ENCODE measurements around the gene FAM171A2.
"Not testable (repeated sequence)": the region's sequence is repeated elsewhere in the genome, so short reads cannot be mapped to it uniquely, and the experiment has no call there.

The FAM171A2 gene

DNA sequence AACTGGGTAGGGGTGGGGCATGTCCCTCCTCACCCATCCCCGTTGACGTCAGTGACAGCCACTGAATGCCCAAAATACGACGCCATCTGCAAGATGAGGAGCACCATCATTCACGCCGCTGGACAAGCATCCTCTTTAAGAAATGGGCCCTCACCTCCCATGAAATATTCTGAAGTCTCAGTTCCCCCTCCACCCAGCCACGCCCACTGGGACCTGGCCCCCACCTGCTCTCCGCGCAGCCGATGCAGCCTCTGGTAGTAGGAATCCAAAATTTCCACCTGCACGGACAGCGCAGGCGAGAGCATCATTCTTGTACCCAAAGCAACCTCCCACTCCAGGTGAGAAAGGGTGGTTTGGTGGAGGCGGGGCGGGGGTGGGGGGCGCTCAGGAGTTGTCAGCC is 20.2 kb upstream of the FAM171A2 start:
- DNase-seq (ENCODE audit: low spot score) = no peak

DNA sequence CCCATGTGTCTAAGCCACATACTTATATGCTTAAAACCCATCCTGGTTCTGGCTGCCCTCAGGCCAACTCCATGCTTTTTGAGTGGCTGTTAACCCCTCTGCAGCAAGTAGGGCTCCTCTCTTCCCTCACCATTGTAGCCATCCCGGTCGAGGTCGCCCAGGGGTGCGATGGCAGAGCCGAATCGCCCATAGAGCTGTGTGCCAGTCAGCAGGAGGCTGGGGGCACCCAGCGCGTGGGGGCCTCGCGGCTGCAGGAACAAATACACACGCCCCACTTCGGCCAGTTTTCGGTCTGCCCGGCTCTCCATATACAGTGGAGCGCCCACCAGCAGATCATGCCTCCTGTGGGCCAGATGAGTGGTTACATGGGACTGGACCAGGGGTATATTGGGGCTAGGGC is 19.7 kb upstream of the FAM171A2 start:
- DNase-seq (ENCODE audit: low spot score) = no peak

DNA sequence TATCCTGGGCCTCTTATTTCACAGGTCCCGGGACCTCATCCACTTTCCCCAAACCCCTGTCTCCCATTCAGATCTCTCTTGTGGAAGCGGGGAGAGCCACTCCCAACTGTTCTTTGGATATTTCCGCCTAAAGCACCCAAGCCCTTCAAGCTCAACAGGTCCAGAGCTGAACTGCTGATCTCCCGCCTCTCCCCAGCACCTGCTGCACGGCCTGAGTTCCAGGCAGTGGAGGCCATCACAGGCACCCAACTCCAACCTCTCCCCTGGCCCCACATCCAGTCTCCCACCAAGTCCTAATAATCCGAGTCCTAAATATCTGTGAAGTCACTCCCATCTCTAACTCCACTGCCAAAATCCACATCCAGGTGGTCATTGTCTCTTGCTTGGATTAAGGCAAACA is 19.3 kb upstream of the FAM171A2 start:
- DNase-seq (ENCODE audit: low spot score) = no peak

DNA sequence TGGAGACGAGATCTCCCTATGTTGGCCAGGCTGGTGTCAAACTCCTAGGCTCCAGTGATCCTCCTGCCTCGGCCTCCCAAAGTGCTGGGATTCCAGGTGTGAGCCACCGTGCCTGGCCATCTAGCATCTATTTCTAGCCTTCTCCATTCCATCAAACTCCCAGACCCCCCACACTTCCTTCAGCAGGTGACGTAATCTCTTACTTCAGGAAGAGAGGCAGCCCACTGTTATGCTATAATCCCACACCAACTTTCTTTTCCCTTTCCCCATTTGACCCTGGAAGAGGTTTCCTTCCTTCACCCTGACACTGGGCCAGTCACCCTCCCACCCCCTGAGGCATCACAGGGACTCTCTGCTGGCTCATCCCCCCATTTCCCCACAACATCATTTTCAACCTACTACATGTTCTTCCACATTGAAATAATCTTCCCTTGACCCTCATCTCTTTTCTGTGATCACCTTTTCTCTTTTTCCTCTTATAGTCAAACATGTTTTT is 18.2 kb upstream of the FAM171A2 start:
- DNase-seq (ENCODE audit: low spot score) = no peak

DNA sequence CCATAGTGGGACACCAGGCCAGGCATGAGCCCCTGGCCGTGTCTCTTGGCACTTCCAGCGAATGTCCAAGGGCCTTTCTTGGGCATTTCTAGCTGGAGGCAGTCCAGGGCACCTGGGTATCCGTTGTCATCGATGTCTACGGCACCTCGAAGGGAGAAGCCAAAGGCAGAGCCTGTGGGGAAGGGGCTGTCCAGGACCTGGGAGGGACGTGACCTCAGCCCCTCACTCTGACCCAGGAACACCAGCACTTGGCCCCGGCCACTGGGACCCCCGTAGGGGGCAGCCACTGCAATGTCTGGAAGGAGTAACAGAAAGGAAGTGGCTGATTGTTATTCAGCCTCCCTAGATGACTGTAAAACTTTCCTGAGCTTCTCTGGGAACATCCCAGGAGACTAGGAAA is 17.1 kb upstream of the FAM171A2 start:
- DNase-seq (ENCODE audit: low spot score) = no peak

DNA sequence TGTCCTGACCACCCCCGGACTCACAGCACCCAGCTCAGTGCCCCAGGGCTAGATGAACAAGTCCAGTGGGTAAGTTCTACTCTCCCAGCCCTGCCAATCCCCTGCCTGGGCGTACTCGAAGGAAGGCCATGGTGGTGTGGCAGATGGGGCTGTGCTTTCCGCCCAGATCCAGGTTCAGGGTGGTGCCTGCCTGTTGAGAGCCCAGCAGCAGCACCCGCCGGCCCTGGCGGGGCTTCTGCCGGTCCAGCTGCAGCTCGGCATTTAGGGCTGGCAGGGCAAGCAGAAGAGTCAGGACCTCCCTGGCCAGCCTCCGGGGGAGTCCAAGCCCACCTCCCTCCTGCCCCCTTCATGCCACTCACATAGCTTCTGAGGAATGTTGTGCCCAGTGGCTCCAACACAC is 16.2 kb upstream of the FAM171A2 start:
- DNase-seq (ENCODE audit: low spot score) = no peak

DNA sequence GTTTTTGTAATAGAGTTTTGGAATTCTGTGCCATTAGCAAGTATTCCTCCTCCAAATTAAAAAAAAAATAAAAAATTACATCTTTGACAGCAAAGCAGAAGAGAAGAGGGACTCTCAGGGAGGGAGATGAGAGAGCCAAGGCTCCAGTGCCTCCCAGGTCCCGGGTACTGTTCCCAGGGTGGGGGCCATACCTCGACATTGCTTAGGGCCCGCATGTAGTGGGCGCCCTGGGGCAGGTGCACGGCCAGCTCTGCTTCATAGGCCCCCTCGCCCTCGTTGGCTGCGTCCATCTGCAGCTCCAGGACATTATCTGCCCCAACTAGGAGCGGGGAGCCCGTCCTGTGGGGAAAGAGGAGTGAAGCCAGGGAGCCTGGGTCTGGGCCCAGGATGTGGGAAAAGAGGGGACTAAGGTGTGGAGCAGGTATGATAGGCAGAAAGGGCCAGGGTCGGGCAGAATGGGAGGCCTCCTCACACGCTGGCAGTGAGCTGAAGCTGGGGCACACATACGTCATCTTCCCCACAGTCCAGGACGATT is 14.6 kb upstream of the FAM171A2 start:
- DNase-seq (ENCODE audit: low spot score) = no peak

DNA sequence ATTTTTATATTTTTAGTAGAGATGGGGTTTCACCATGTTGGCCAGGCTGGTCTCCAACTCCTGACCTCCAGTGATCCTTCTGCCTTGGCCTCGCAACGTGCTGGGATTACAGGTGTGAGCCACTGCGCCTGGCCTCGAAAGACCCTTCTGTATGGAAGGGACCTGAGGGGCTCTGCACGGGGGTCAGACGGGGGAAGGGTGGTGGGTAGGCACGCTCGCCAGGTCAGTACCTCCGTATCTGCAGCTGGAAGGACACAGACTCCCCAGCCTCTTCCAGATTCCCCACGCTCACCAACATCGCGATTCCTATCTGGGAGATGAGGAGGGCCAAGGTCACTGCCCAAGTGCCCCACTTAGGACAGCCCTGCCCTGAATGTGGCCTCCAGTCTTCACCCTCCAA is 13.1 kb upstream of the FAM171A2 start:
- no peak for DNase-seq (ENCODE audit: low spot score)

DNA sequence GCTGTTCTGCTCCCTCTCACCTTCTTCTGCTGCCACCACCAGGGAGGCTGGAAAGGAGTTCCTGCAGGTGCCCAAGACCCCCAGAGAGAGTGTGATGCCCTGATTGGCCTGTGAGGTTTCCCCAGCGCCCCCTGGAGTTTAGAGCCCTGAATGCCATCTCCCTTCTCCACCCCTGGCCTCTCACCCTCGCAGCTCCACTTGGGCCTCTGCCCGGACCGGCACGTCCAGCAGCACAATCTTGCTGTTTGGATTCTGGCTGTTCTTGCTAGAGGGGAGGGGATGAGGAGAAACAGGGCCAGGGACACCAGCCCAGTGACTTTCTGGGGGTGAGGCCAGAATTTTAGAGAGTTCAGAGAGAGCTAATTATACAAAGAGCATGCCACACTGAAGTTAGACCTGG is 12.5 kb upstream of the FAM171A2 start:
- DNase-seq (ENCODE audit: low spot score) = peak; percentile 63

DNA sequence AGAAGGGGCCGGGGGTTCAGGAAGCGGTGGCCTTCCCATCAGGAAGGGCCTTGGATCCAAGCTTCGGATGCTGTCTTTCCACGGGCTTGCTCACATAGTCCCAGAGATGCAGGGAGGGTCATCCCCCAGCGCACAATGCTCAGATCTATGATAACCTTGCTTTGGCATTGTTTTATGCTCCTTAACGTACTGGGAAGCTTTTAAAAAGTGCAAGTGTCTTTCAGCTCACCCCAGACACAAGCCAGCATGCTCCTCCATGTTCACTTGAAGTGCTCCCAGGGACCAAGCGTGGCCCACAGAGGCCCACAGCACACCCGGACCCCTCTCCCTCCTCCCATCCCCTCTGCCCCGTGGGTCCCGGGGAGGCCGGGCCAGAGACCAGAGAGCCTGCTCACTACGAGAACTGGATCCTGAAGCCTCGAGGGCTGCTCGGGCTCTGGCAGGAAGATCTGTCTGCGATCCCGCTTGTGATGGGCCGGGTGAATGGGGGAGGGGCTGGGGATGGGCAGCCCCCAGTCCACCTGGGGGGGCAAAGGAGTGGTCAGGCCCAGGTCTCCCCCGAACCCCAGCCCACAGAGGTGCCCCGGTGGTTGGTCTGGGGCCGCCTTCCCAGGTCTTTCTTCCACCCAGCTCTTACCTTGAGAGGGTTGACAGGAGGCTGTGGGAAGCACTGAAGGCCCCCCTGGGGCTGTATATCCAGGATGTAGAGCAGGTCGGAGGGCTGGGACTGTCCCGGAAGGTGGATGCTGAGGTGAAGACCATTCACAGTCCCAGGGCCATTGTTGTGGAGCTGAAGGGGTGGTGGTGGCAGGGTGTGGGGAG is 11.8 kb upstream of the FAM171A2 start:
- no peak for DNase-seq (ENCODE audit: low spot score)

DNA sequence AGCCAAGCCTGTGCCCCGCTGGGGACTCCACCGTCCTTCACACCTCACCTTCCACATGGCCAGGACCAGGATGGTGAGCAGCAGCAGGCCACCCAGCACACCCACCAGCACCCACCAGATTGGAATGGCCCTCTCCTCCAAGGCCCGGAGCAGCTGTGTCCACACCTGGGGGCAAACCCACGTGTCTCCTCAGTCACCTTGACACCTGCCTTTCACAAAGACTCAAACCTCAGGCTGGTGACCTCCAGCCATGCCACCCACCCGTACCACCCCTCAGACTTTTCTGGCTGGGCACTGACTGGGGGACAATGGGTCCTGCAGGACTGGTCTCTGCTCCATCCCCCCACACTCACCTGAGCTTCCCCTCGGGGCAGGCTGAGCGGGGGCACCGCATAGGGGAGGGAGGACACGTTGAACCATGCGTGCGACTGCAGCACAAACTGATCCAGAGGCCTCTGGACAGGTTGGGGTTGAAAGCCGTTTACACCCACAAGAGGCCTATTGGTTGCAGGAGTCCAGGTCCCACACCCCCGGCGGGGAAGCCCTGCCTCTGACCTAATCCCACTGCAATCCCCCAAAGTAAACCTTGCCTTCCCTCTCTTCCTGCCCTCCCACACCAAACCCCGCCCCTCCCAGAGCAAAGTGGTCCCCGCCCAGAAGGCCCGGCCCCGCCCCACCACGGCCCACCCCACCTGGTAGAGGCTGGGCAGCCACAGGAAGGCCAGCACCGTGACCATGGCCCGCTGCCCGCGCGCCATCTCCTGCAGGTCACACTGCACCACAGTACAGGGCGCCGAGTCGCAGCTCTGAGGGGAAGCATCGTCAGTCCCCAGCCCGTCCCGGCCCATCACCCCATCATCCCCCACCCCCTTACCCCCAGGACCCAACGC is 10.9 kb upstream of the FAM171A2 start:
- DNase-seq (ENCODE audit: low spot score) = no peak

DNA sequence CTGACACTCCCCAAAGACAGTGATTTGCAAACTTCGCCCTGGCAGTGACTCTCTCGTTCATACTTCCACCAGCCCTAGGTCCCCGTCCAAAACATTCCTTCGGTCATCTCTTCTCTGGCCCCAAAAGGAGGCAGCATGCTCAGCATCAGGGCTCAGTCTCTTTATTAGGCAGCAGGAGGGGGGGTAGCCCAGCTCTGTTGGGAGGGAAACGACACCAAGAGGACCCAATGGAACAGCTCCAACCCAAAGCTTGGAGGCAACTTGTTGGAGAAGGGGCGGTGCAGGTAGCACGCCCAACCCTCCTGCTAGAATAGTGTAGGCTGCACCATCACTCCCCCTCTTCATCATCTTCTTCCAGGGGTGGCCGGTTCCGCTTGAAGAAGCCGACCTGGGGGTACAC is 8.4 kb upstream of the FAM171A2 start:
- DNase-seq (ENCODE audit: low spot score) = no peak

DNA sequence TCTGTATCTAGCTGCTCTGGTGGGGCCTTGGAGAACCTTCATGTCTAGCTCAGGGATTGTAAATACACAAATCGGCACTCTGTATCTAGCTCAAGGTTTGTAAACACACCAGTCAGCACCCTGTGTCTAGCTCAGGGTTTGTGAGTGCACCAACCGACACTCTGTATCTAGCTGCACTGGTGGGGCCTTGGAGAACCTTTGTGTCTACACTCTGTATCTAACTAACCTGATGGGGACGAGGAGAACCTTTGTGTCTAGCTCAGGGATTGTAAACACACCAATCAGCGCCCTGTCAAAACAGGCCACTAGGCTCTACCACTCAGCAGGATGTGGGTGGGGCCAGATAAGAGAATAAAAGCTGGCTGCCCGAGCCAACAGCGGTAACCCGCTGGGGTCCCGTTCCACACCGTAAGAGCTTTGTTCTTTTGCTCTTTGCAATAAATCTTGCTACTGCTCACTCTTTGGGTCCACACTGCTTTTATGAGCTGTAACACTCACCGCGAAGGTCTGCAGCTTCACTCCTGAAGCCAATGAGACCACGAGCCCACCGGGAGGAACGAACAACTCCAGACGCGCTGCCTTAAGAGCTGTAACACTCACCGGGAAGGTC is 5.9 kb upstream of the FAM171A2 start:
- DNase-seq (ENCODE audit: low spot score) = not testable (repeated sequence)

DNA sequence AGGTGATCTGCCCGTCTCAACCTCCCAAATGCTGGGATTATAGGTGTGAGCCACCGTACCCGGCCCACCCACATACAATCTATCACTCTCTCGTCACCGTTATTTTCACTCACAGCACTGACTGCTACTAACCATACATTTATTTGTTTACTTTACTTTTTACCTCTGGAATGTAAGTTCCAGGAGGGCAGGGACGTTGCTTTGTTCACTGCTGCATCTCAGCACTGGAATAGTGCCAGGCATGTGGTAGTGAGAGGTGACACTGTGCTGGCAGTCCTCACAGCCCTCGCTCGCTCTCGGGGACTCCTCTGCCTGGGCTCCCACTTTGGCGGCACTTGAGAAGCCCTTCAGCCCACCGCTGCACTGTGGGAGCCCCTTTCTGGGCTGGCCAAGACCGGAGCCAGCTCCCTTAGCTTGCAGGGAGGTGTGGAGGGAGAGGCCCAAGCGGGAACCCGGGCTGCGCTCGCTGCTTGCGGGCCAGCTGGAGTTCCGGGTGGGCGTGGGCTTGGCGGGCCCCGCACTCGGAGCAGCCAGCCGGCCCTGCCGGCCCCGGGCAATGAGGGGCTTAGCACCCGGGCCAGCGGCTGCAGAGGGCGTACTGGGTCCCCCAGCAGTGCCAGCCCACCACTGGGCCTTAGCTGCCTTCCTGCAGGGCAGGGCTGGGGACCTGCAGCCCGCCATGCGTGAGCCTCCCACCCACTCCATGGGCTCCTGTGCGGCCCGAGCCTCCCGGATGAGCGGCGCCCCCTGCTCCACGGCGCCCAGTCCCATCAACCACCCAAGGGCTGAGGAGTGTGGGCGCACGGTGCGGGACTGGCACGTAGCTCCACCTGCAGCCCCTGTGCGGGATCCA is 5.0 kb upstream of the FAM171A2 start:
- DNase-seq (ENCODE audit: low spot score) = not testable (repeated sequence)

DNA sequence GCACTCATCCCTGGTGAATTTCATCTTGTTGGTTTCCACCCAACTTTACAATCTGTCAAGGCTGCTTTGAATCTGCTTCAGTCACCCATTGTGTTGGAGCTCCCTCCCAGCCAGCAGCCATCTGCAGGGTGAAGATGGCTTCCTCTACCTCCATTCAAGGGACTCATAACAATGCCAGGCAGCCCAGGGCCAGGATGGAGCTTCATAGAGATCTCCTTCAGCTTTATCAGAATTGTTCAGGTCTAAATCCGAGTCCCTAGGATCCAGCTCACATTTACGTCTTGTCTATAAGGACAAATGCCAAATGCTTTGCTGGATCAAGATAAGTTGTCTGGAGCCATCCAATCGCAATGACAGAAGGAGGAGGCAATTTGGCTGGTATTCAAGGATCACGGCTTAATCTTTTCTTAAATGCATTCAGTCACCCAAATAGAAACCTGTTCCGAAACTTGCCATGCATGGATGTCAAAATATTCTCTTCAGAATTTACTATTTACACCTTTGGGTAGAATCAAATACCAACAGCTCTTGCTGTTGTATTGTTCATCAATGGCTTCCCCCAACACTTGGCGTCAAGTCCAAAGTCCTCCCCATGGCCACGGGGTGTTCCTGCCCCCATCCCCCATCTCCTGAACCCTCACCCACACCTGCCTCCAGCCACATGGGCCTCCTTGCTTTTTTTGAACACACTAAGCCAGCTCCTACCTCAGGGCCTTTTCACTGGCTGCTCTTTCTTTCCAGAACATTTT is 3.8 kb upstream of the FAM171A2 start:
- DNase-seq (ENCODE audit: low spot score) = no peak

DNA sequence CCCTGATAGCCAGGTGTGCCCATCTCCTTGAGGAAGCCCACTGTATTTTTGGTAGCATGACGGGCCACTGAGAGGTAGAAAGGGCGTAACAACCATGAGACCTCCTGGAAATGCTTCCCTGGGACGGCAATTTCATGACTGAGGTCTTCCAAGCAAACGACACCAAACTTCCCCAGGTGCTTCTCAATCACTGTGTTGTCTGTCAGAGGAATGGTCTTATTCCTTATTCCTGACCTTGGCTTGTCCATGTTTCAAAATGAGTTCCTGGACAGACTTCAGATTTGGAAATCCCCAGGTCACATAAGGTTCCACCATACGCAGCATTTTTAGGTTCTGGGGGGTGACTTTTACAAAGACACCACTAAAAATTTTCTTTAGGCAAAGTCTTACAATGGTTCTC is 1.4 kb upstream of the FAM171A2 start:
- not testable (repeated sequence) for DNase-seq (ENCODE audit: low spot score)

DNA sequence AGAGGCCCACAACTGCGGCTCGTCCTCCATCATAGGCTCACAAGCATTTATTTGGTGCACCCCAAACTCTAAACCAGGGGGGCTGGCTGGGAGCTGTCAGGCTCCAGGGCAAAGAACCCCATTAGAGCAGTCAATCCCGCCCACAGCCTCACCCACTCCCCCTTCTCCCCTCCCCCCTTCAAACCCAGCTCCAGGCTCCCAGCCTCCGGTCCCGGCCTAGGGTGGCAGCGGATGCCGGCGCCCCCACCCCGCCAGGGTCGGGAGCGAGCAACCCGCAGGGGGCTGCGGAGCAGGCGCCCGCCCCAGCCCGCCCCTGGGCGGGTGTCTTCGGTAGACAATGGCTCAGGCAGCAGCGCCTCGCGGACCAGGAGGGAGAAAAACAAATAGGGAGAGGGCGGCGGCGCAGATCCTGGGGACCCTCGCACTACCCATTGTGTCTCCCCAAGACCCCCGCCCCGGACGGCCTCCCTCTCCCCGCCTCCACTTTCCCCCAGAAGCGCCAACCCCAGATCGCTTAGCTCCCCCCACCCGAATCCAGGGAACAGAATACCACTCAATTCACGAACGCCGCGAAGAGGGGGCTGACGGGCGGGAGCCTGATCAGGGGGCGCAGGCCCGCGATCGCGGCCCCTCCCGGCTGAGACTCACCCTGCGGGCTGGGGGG is 572 bp downstream of the FAM171A2 start:
- no peak for DNase-seq (ENCODE audit: low spot score)

DNA sequence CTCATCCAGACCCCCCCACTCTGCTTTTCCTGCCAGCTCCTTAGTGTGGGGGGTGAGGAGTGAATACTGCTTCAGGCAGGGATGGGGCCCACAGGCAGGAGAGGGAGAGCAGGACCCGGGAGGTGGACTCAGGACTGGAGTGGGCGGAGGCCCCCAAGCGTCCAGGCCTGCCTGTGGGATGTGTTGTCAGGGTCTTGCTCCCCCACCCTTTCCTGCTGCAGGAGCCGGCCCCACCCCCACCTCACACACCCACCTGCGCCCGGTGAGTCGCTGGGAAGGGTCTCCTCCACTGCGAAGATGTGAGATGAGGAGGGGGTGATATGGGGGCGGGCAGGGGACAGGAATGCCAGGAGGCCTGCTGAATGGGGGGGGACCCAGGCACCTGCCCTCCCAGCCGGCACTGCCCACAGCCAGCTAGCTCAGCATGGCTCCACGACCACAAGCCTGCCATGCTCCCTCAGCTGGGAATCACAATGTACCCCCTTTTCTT is 1.1 kb downstream of the FAM171A2 start:
- no peak for DNase-seq (ENCODE audit: low spot score)

DNA sequence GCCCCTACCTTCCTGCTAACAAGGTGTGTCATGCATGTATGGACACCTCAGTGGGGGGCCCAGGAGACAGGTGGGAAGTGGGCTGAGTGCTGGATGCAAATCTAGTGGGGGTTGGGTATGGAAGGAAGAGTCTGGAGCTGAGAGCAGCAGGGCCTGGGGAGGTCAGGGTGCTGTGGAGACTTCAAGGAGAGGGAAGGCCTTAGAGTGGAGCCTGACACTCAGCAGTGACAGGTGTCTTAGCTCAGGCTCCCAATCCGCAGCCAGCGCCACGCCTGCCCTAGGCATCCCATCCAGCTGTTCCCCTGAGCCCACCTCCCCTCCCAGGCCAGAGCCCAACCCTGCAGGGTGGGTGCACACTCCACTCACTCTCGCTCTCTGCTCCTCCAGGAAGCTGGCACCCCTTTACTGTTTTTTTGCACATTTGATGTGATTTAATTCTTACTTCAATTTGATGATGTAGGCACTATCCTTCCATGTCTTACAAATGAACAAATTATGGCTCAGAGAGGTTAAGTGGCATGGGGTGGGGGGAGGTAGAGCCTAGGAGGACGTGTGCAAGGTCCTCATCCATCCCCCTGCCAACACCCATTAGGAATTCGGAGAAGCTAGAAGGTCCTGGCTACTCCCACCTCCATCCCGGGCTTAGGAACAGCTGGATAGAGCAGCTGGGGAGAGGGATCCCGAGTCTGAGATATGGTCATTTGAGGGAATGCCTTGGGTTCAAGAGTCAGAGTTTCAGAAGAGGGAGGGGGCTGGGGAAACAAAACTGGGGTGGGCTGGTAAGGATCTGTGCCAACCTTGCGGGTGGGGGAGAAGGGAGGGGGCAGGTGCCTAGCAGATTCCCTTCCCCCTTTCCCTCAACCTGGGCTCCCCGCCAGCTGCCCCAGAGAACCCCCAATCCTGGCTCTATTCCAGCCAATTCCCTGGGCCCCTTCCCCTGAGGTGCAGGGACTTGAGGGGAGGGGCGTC is 2.1 kb downstream of the FAM171A2 start:
- no peak for DNase-seq (ENCODE audit: low spot score)
